ENCODE measurements around the gene ARHGEF37. TPM values are rescaled to one million over a fixed set of nuclear protein-coding genes. Genes with fewer than 3 reads are reported as not detected.

ARHGEF37 gene
- total and polyA plus RNA-seq, 9 of the 15 experiments (the other 6 are each of a cell fraction or from before 2014, with no cell fraction given) = 0.01 to 0.27 (median 0.05) TPM

DNA sequence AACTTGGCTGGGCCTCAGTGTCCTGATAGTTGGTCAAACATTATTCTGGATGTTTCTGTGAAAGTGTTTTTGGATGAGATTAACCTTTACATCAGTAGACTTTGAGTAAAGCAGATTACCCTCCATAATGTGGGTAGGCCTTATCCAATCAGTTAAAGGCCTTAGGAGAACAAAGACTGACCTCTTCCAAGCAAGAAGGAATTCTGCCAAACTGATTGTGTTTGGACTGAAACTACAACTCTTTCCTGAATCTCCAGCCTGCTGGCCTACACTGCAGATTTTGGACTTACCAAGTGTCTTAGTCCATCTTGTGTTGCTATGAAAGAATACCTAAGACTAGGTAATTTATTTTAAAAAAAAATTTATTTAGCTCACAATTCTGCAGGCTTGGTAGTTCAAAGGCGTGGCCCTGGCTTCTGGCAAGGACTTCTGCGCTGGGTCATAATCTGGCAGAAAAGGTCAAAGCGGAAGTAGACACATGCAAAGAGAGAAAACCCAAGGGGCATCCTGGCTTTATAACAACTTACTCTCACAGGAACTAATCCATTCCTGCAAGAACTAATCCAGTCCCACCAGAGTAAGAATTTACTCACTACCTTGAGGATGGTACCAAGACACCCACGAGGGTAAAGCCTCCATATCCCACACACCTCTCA lies 8.6 kb upstream of the ARHGEF37 start:
- H3K27me3 ChIP-seq (ENCODE audit: control insufficient read depth in 2 of 2, insufficient read depth in 2 of 2, low read length in 2 of 2) = no peaks in the 10 kb centered on the region
- H3K4me2 ChIP-seq (ENCODE audit: insufficient read depth, low read length) = no peak overlapping the region
- H3K27ac ChIP-seq (ENCODE audit: extremely low read depth, low read depth, low read length) = no peak overlapping the region
- ChIA-PET CTCF (ENCODE audit: low intra/inter-chr PET ratio) (no interaction called here), POLR2A (interaction anchor here (0.9 kb wide), 1 partner anchor 10 kb away, joined by 4 read pairs; no protein-coding TSS in a partner anchor)
- no peaks in the 10 kb centered on the region for H3K9me3 ChIP-seq (replicated peaks; ENCODE audit: control insufficient read depth, insufficient read depth, low read depth, low read length)
- H3K36me3 ChIP-seq (ENCODE audit: control insufficient read depth, insufficient read depth, low read length) = no peaks in the 10 kb centered on the region
- no peak for TF ChIP-seq DIDO1 (tag; IDR thresholded peaks at IDR 0.05; ENCODE audit: low read depth)
- no peak for TF ChIP-seq STAG1 (CRISPR knock-in tag; IDR thresholded peaks at IDR 0.05; ENCODE audit: borderline replicate concordance)
- no peak for TF ChIP-seq PHTF2 (CRISPR knock-in tag; IDR thresholded peaks at IDR 0.05)
- TF ChIP-seq, protein P1, sequence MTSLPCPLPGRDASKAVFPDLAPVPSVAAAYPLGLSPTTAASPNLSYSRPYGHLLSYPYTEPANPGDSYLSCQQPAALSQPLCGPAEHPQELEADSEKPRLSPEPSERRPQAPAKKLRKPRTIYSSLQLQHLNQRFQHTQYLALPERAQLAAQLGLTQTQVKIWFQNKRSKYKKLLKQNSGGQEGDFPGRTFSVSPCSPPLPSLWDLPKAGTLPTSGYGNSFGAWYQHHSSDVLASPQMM (CRISPR knock-in tag; IDR thresholded peaks at IDR 0.05) = no peak
- no peak for TF ChIP-seq TEAD2 (tag; IDR thresholded peaks at IDR 0.05)
- no peak for TF ChIP-seq ZNF134 (CRISPR knock-in tag; conservative IDR thresholded peaks at IDR 0.05)
- TF ChIP-seq PML (IDR thresholded peaks at IDR 0.05; ENCODE audit: low read length) = no peak
- no peak for TF ChIP-seq NCOA4 (IDR thresholded peaks at IDR 0.05; ENCODE audit: partially characterized antibody)
- no peak for TF ChIP-seq KLF16 (IDR thresholded peaks at IDR 0.05)
- TF ChIP-seq ATF1 (CRISPR knock-in tag; IDR thresholded peaks at IDR 0.05) = no peak
- no peak for TF ChIP-seq ATF1 (tag; IDR thresholded peaks at IDR 0.05)
- no peak for TF ChIP-seq MEIS2 (IDR thresholded peaks at IDR 0.05; ENCODE audit: partially characterized antibody)
- no peak for TF ChIP-seq TARDBP (IDR thresholded peaks at IDR 0.05)
- no peak for TF ChIP-seq ZNF41 (CRISPR knock-in tag; conservative IDR thresholded peaks at IDR 0.05)
- TF ChIP-seq EP300 (IDR thresholded peaks at IDR 0.05; ENCODE audit: low read length) = no peak
- no peak for TF ChIP-seq PYGO2 (tag; IDR thresholded peaks at IDR 0.05)
- no peak for TF ChIP-seq BMI1 (IDR thresholded peaks at IDR 0.05; ENCODE audit: low read length)
- no peak for TF ChIP-seq ZNF217 (CRISPR knock-in tag; IDR thresholded peaks at IDR 0.05)
- TF ChIP-seq ZNF239 (CRISPR knock-in tag; IDR thresholded peaks at IDR 0.05) = no peak
- H2AFZ ChIP-seq (ENCODE audit: low read depth, low read length) = no peak overlapping the region
- intact Hi-C loops (cut with micrococcal nuclease) (no loop called here), in situ Hi-C loops (cut with MboI) (loop anchor here (25.0 kb wide), 1 partner anchor 435 kb away; the partner anchor contains the start of gene ABLIM3)
- no peaks in the 10 kb centered on the region for H4K20me1 ChIP-seq (replicated peaks; ENCODE audit: control insufficient read depth, insufficient read depth, low read length)
- H3K79me2 ChIP-seq (ENCODE audit: control insufficient read depth, insufficient read depth, low read length) = no peaks in the 10 kb centered on the region
- no peak for ATAC-seq
- H3K9ac ChIP-seq (ENCODE audit: insufficient read depth in 1 of 2, low read depth in 2 of 2, low read length in 2 of 2) = no peak overlapping the region
- no peaks in the 10 kb centered on the region for H3K4me1 ChIP-seq (replicated peaks in 1 of 2; ENCODE audit: control insufficient read depth in 2 of 2, insufficient read depth in 2 of 2, low read length in 2 of 2)
- H3K9me1 ChIP-seq (ENCODE audit: control insufficient read depth, insufficient read depth, low read length) = no peaks in the 10 kb centered on the region
- WGBS (ENCODE audit: insufficient coverage, low coverage, missing lambda C conversion rate) = 44% methylated on average over 4 of the region's 4 CpGs
- BruUV-seq (replicated peaks) = no TSS peak
- no peak overlapping the region for H3K4me3 ChIP-seq
- DNase-seq (ENCODE audit: extremely low read depth in 1 of 4, low spot score in 3 of 4) = no peak
- FAIRE-seq = no peak

Measured in K562 (cell line).